ENCODE results near the gene TTBK1.

The TTBK1 gene

GRCh38 chr6:43254138-43254817, 11.0 kb downstream of the TTBK1 start:
- Histone ChIP-seq H3K9me3 (no peaks in the 10 kb centered on the region), H3K4me3 (no peak overlapping the region), H3K4me1 (peaks cover 5% of the 10 kb centered on the region; the same call in 1 of the 2 replicates), H3K36me3 (replicated peaks) (no peaks in the 10 kb centered on the region), H3K27me3 (ENCODE audit: low read depth) (peaks cover 3% of the 10 kb centered on the region; the same call in 1 of the 2 replicates)
- DNase-seq (ENCODE audit: low spot score in 2 of 2): no peak
- in situ Hi-C loops (cut with MboI; ENCODE audit: low sequenced_read_pairs): no loop called here

- Histone ChIP-seq H3K4me1 (peaks cover 5% of the 10 kb centered on the region; the same call in 1 of the 2 replicates), H3K36me3 (replicated peaks) (no peaks in the 10 kb centered on the region), H3K9me3 (no peaks in the 10 kb centered on the region), H3K4me3 (no peak overlapping the region), H3K27me3 (ENCODE audit: low read depth) (peaks cover 3% of the 10 kb centered on the region; the same call in 1 of the 2 replicates)
- in situ Hi-C loops (cut with MboI; ENCODE audit: low sequenced_read_pairs): no loop called here
- no peak for DNase-seq (ENCODE audit: low spot score in 2 of 2)
Measured at GRCh38 chr6:43254846-43255245, 11.6 kb downstream of the TTBK1 start.

GRCh38 chr6:43255408-43256054, 12.2 kb downstream of the TTBK1 start:
- Histone ChIP-seq H3K36me3 (replicated peaks) (no peaks in the 10 kb centered on the region), H3K4me1 (peaks cover 5% of the 10 kb centered on the region; the same call in 1 of the 2 replicates), H3K27me3 (ENCODE audit: low read depth) (peaks cover 3% of the 10 kb centered on the region; the same call in 1 of the 2 replicates), H3K4me3 (no peak overlapping the region), H3K9me3 (no peaks in the 10 kb centered on the region)
- in situ Hi-C loops (cut with MboI; ENCODE audit: low sequenced_read_pairs): no loop called here
- no peak for DNase-seq (ENCODE audit: low spot score in 2 of 2)

GRCh38 chr6:43256670-43257366, 13.5 kb downstream of the TTBK1 start:
- no peak overlapping the region for H3K4me3 ChIP-seq
- H3K36me3 ChIP-seq (replicated peaks): no peaks in the 10 kb centered on the region
- H3K27me3 ChIP-seq (ENCODE audit: low read depth): no peaks in the 10 kb centered on the region
- no peak for DNase-seq (ENCODE audit: low spot score in 2 of 2)
- in situ Hi-C loops (cut with MboI; ENCODE audit: low sequenced_read_pairs): no loop called here
- no peaks in the 10 kb centered on the region for H3K4me1 ChIP-seq
- H3K9me3 ChIP-seq: no peaks in the 10 kb centered on the region

- H3K9me3 ChIP-seq: no peaks in the 10 kb centered on the region
- H3K36me3 ChIP-seq (replicated peaks): no peaks in the 10 kb centered on the region
- no peak overlapping the region for H3K4me3 ChIP-seq
- no peaks in the 10 kb centered on the region for H3K27me3 ChIP-seq (ENCODE audit: low read depth)
- in situ Hi-C loops (cut with MboI; ENCODE audit: low sequenced_read_pairs): no loop called here
- no peaks in the 10 kb centered on the region for H3K4me1 ChIP-seq
- no peak for DNase-seq (ENCODE audit: low spot score in 2 of 2)
Measured at GRCh38 chr6:43257367-43258145, 14.3 kb downstream of the TTBK1 start.

- H3K4me3 ChIP-seq: no peak overlapping the region
- DNase-seq (ENCODE audit: low spot score in 2 of 2): no peak
- no peaks in the 10 kb centered on the region for H3K27me3 ChIP-seq (ENCODE audit: low read depth)
- in situ Hi-C loops (cut with MboI; ENCODE audit: low sequenced_read_pairs): no loop called here
- H3K4me1 ChIP-seq: no peaks in the 10 kb centered on the region
- H3K36me3 ChIP-seq (replicated peaks): no peaks in the 10 kb centered on the region
- no peaks in the 10 kb centered on the region for H3K9me3 ChIP-seq
Measured at GRCh38 chr6:43258180-43258579, 14.9 kb downstream of the TTBK1 start.

GRCh38 chr6:43258807-43259686, 15.8 kb downstream of the TTBK1 start:
- H3K4me1 ChIP-seq: no peaks in the 10 kb centered on the region
- H3K4me3 ChIP-seq: no peak overlapping the region
- in situ Hi-C loops (cut with MboI; ENCODE audit: low sequenced_read_pairs): no loop called here
- H3K36me3 ChIP-seq (replicated peaks): no peaks in the 10 kb centered on the region
- H3K27me3 ChIP-seq (ENCODE audit: low read depth): no peaks in the 10 kb centered on the region
- H3K9me3 ChIP-seq: no peaks in the 10 kb centered on the region
- DNase-seq (ENCODE audit: low spot score in 2 of 2): no peak

- no peaks in the 10 kb centered on the region for H3K36me3 ChIP-seq (replicated peaks)
- H3K9me3 ChIP-seq: no peaks in the 10 kb centered on the region
- no peaks in the 10 kb centered on the region for H3K4me1 ChIP-seq
- in situ Hi-C loops (cut with MboI; ENCODE audit: low sequenced_read_pairs): loop anchor here (5.0 kb wide), 2 partner anchors 77 to 247 kb away; no protein-coding TSS in a partner anchor
- no peak for DNase-seq (ENCODE audit: low spot score in 2 of 2)
- no peaks in the 10 kb centered on the region for H3K27me3 ChIP-seq (ENCODE audit: low read depth)
- no peak overlapping the region for H3K4me3 ChIP-seq
Measured at GRCh38 chr6:43260791-43261190, 17.5 kb downstream of the TTBK1 start.

GRCh38 chr6:43261198-43261597, 17.9 kb downstream of the TTBK1 start:
- Histone ChIP-seq H3K4me1 (no peaks in the 10 kb centered on the region), H3K4me3 (no peak overlapping the region), H3K36me3 (replicated peaks) (no peaks in the 10 kb centered on the region), H3K9me3 (no peaks in the 10 kb centered on the region), H3K27me3 (ENCODE audit: low read depth) (no peaks in the 10 kb centered on the region)
- no peak for DNase-seq (ENCODE audit: low spot score in 2 of 2)
- in situ Hi-C loops (cut with MboI; ENCODE audit: low sequenced_read_pairs): loop anchor here (5.0 kb wide), 2 partner anchors 76 to 246 kb away; no protein-coding TSS in a partner anchor

- no peak for DNase-seq (ENCODE audit: low spot score in 2 of 2)
- Histone ChIP-seq H3K36me3 (replicated peaks) (no peaks in the 10 kb centered on the region), H3K27me3 (ENCODE audit: low read depth) (no peaks in the 10 kb centered on the region), H3K4me3 (no peak overlapping the region), H3K9me3 (no peaks in the 10 kb centered on the region), H3K4me1 (no peaks in the 10 kb centered on the region)
- in situ Hi-C loops (cut with MboI; ENCODE audit: low sequenced_read_pairs): loop anchor here (5.0 kb wide), 2 partner anchors 75 to 245 kb away; no protein-coding TSS in a partner anchor
Measured at GRCh38 chr6:43262000-43262779, 18.9 kb downstream of the TTBK1 start.

- Histone ChIP-seq H3K36me3 (replicated peaks) (no peaks in the 10 kb centered on the region), H3K4me1 (no peaks in the 10 kb centered on the region), H3K4me3 (no peak overlapping the region), H3K27me3 (ENCODE audit: low read depth) (no peaks in the 10 kb centered on the region), H3K9me3 (no peaks in the 10 kb centered on the region)
- DNase-seq (ENCODE audit: low spot score in 2 of 2): no peak
- in situ Hi-C loops (cut with MboI; ENCODE audit: low sequenced_read_pairs): loop anchor here (5.0 kb wide), 2 partner anchors 74 to 244 kb away; no protein-coding TSS in a partner anchor
Measured at GRCh38 chr6:43262780-43263313, 19.6 kb downstream of the TTBK1 start.

Data from HAP-1 (cell line).